Mononuclear cell (primary cell): Measurements from ENCODE around the gene GAB2. TPM values are rescaled to one million over a fixed set of nuclear protein-coding genes. Genes with fewer than 3 reads are reported as not detected.

Experiments used
- H3K27me3 ChIP-seq: 2 replicates; pipeline ENCODE4 v1.6.0; 2011; ENCODE audit warnings: low read length, control low read depth; ENCODE audit not compliant: insufficient read depth
- H3K4me1 ChIP-seq: 2 replicates; pipeline ENCODE4 v1.5.1; 2011; ENCODE audit warnings: mild to moderate bottlenecking, low read length, control low read depth; ENCODE audit not compliant: insufficient read depth
- H3K4me3 ChIP-seq: 2 replicates; pipeline ENCODE4 v1.5.1; 2011; ENCODE audit warnings: mild to moderate bottlenecking, low read length, moderate library complexity
- H3K9me3 ChIP-seq: 2 replicates; pipeline ENCODE4 v1.5.1; 2011; ENCODE audit warnings: low read depth, mild to moderate bottlenecking, control low read depth, low read length
- total RNA-seq: library from RNA; depleted of rRNA; stranded (reverse); fragments of >200 nt; gene quantifications from one replicate; pipeline ENCODE4 v1.2.3, GENCODE V29; 2012

Gene GAB2
- total RNA-seq, 1 donor = 61.9 TPM

GRCh38 chr11:78268591-78269410, 148.8 kb downstream of the GAB2 start:
- no peaks in the 10 kb centered on the region for H3K9me3 ChIP-seq
- no peak overlapping the region for H3K4me3 ChIP-seq
- H3K27me3 ChIP-seq = no peaks in the 10 kb centered on the region
- H3K4me1 ChIP-seq = peaks cover 11% of the 10 kb centered on the region

- Histone ChIP-seq H3K27me3 (no peaks in the 10 kb centered on the region), H3K9me3 (no peaks in the 10 kb centered on the region), H3K4me1 (peaks cover 11% of the 10 kb centered on the region), H3K4me3 (no peak overlapping the region)
Measured at GRCh38 chr11:78266451-78266850, 151.2 kb downstream of the GAB2 start.

- Histone ChIP-seq H3K27me3 (no peaks in the 10 kb centered on the region), H3K9me3 (no peaks in the 10 kb centered on the region), H3K4me1 (peaks cover 11% of the 10 kb centered on the region), H3K4me3 (no peak overlapping the region)
Measured at GRCh38 chr11:78265326-78265725, 152.3 kb downstream of the GAB2 start.

- peaks cover 15% of the 10 kb centered on the region for H3K4me1 ChIP-seq
- no peaks in the 10 kb centered on the region for H3K27me3 ChIP-seq
- H3K9me3 ChIP-seq = no peaks in the 10 kb centered on the region
- no peak overlapping the region for H3K4me3 ChIP-seq
Measured at GRCh38 chr11:78262691-78263090, 154.9 kb downstream of the GAB2 start.

GRCh38 chr11:78262238-78262637, 155.4 kb downstream of the GAB2 start:
- Histone ChIP-seq H3K4me1 (peaks cover 17% of the 10 kb centered on the region), H3K27me3 (no peaks in the 10 kb centered on the region), H3K4me3 (no peak overlapping the region), H3K9me3 (no peaks in the 10 kb centered on the region)

GRCh38 chr11:78261828-78262227, 155.8 kb downstream of the GAB2 start:
- H3K27me3 ChIP-seq = no peaks in the 10 kb centered on the region
- no peaks in the 10 kb centered on the region for H3K9me3 ChIP-seq
- no peak overlapping the region for H3K4me3 ChIP-seq
- peaks cover 17% of the 10 kb centered on the region for H3K4me1 ChIP-seq

GRCh38 chr11:78261367-78261766, 156.3 kb downstream of the GAB2 start:
- Histone ChIP-seq H3K4me1 (peaks cover 15% of the 10 kb centered on the region), H3K4me3 (no peak overlapping the region), H3K27me3 (no peaks in the 10 kb centered on the region), H3K9me3 (no peaks in the 10 kb centered on the region)

GRCh38 chr11:78259777-78260487, 157.7 kb downstream of the GAB2 start:
- Histone ChIP-seq H3K27me3 (no peaks in the 10 kb centered on the region), H3K9me3 (no peaks in the 10 kb centered on the region), H3K4me1 (peaks cover 15% of the 10 kb centered on the region), H3K4me3 (no peak overlapping the region)

- H3K9me3 ChIP-seq = no peaks in the 10 kb centered on the region
- no peaks in the 10 kb centered on the region for H3K27me3 ChIP-seq
- H3K4me3 ChIP-seq = no peak overlapping the region
- peaks cover 15% of the 10 kb centered on the region for H3K4me1 ChIP-seq
Measured at GRCh38 chr11:78257654-78258053, 160.0 kb downstream of the GAB2 start.

- H3K4me1 ChIP-seq = peaks cover 15% of the 10 kb centered on the region
- no peak overlapping the region for H3K4me3 ChIP-seq
- no peaks in the 10 kb centered on the region for H3K9me3 ChIP-seq
- no peaks in the 10 kb centered on the region for H3K27me3 ChIP-seq
Measured at GRCh38 chr11:78256962-78257361, 160.7 kb downstream of the GAB2 start.

GRCh38 chr11:78255919-78256318, 161.7 kb downstream of the GAB2 start:
- no peaks in the 10 kb centered on the region for H3K27me3 ChIP-seq
- H3K4me1 ChIP-seq = peaks cover 15% of the 10 kb centered on the region
- H3K9me3 ChIP-seq = no peaks in the 10 kb centered on the region
- no peak overlapping the region for H3K4me3 ChIP-seq

- Histone ChIP-seq H3K4me3 (no peak overlapping the region), H3K9me3 (no peaks in the 10 kb centered on the region), H3K27me3 (no peaks in the 10 kb centered on the region), H3K4me1 (peaks cover 15% of the 10 kb centered on the region)
Measured at GRCh38 chr11:78254268-78254667, 163.4 kb downstream of the GAB2 start.

- Histone ChIP-seq H3K9me3 (no peaks in the 10 kb centered on the region), H3K4me3 (no peak overlapping the region)
Measured at GRCh38 chr11:78253797-78254196, 163.8 kb downstream of the GAB2 start.

GRCh38 chr11:78251083-78251775, 166.4 kb downstream of the GAB2 start:
- Histone ChIP-seq H3K9me3 (no peaks in the 10 kb centered on the region), H3K27me3 (no peaks in the 10 kb centered on the region), H3K4me3 (no peak overlapping the region), H3K4me1 (no peaks in the 10 kb centered on the region)

More at GRCh38 chr11:78253797-78254196, 163.8 kb downstream of the GAB2 start:
- Histone ChIP-seq H3K27me3 (no peaks in the 10 kb centered on the region), H3K4me1 (peaks cover 15% of the 10 kb centered on the region)

GRCh38 chr11:78250099-78250498, 167.5 kb downstream of the GAB2 start:
- Histone ChIP-seq H3K9me3 (no peaks in the 10 kb centered on the region), H3K4me1 (no peaks in the 10 kb centered on the region), H3K4me3 (no peak overlapping the region)

More at GRCh38 chr11:78250099-78250498, 167.5 kb downstream of the GAB2 start:
- H3K27me3 ChIP-seq = no peaks in the 10 kb centered on the region
